Brain microvascular endothelial cell (primary cell): ENCODE measurements around the gene UTP15.

Experiments
- DNase-seq: peaks from one replicate; pipeline ENCODE4 v3.0.0-alpha.2; 2020
- H3K27ac ChIP-seq: fragments of 250-450 bp; sonication (Bioruptor Pico); 2 replicates; pipeline ENCODE4 v1.5.1; 2020; ENCODE audit warnings: mild to moderate bottlenecking, moderate library complexity
- H3K27me3 ChIP-seq: fragments of 250-450 bp; sonication (Bioruptor Pico); replicated peaks from 2 replicates; pipeline ENCODE4 v1.5.1; 2020; ENCODE audit warnings: mild to moderate bottlenecking
- H3K36me3 ChIP-seq: fragments of 250-450 bp; sonication (Bioruptor Pico); replicated peaks from 2 replicates; pipeline ENCODE4 v1.5.1; 2020; ENCODE audit warnings: mild to moderate bottlenecking
- H3K4me3 ChIP-seq: 2 replicates; pipeline ENCODE4 v1.5.1; 2011; ENCODE audit warnings: low read depth, mild to moderate bottlenecking, control low read depth, low read length, moderate library complexity
- CTCF ChIP-seq: IDR thresholded peaks from 2 replicates; pipeline ENCODE4 v1.5.1; 2011; ENCODE audit warnings: low read depth, mild to moderate bottlenecking, moderate library complexity, low read length, control low read depth, inconsistent platforms; ENCODE audit errors: missing control alignments
- in situ Hi-C: cut with HindIII; loops from 2 replicates; pipeline ENCODE4 v1.10.0; 2017; ENCODE audit warnings: low sequenced_read_pairs, low pct_ligation_motif_present

The UTP15 gene

GRCh38 chr5:73582285-73583145 lies 17.0 kb downstream of the UTP15 start:
- no peaks in the 10 kb centered on the region for H3K27me3 ChIP-seq
- in situ Hi-C loops: loop anchor here (25.0 kb wide), 1 partner anchor 205 kb away; no protein-coding TSS in a partner anchor
- H3K4me3 ChIP-seq: no peak overlapping the region
- peaks cover 19% of the 10 kb centered on the region for H3K36me3 ChIP-seq
- DNase-seq: no peak
- no peak overlapping the region for H3K27ac ChIP-seq
- TF ChIP-seq CTCF: no peak

- no peak for DNase-seq
- in situ Hi-C loops: loop anchor here (25.0 kb wide), 1 partner anchor 199 kb away; no protein-coding TSS in a partner anchor
- Histone ChIP-seq H3K36me3 (no peaks in the 10 kb centered on the region), H3K27ac (no peak overlapping the region), H3K4me3 (no peak overlapping the region), H3K27me3 (no peaks in the 10 kb centered on the region)
- no peak for TF ChIP-seq CTCF
Measured at GRCh38 chr5:73587923-73588322, 22.4 kb downstream of the UTP15 start.

GRCh38 chr5:73591102-73591695 lies 25.7 kb downstream of the UTP15 start:
- no peaks in the 10 kb centered on the region for H3K36me3 ChIP-seq
- H3K27me3 ChIP-seq: no peaks in the 10 kb centered on the region
- peak; percentile 84 for DNase-seq
- in situ Hi-C loops: loop anchor here (25.0 kb wide), 1 partner anchor 196 kb away; no protein-coding TSS in a partner anchor
- TF ChIP-seq CTCF: peak; percentile 68
- H3K27ac ChIP-seq: no peak overlapping the region
- no peak overlapping the region for H3K4me3 ChIP-seq

GRCh38 chr5:73591698-73592501 lies 26.4 kb downstream of the UTP15 start:
- peak overlapping the region; percentile 21 for H3K27ac ChIP-seq
- DNase-seq: peak; percentile 26
- no peaks in the 10 kb centered on the region for H3K27me3 ChIP-seq
- no peak for TF ChIP-seq CTCF
- in situ Hi-C loops: loop anchor here (25.0 kb wide), 1 partner anchor 195 kb away; no protein-coding TSS in a partner anchor
- no peak overlapping the region for H3K4me3 ChIP-seq
- H3K36me3 ChIP-seq: no peaks in the 10 kb centered on the region

- TF ChIP-seq CTCF: no peak
- no peak for DNase-seq
- in situ Hi-C loops: loop anchor here (25.0 kb wide), 1 partner anchor 195 kb away; no protein-coding TSS in a partner anchor
Measured at GRCh38 chr5:73592551-73592950, 27.0 kb downstream of the UTP15 start.

More at GRCh38 chr5:73592551-73592950, 27.0 kb downstream of the UTP15 start:
- H3K27ac ChIP-seq: peak overlapping the region; percentile 57
- no peaks in the 10 kb centered on the region for H3K27me3 ChIP-seq
- H3K4me3 ChIP-seq: no peak overlapping the region
- H3K36me3 ChIP-seq: no peaks in the 10 kb centered on the region
